HepG2 (cell line): ENCODE data around the gene GRB10. TPM values are rescaled to one million over a fixed set of nuclear protein-coding genes. Genes with fewer than 3 reads are reported as not detected.
A peak's percentile ranks its signal among the peaks of the same experiment; 100 is the strongest.

Source experiments
- ATAC-seq: fragments of 200-7000 bp; cut with Tn5 transposase; 3 replicates; pipeline ENCODE4 v1.9.1; 2020; ENCODE audit warnings: mild to moderate bottlenecking, moderate library complexity
- BruUV-seq: library from RNA; stranded (reverse); fragments of 400-500 nt; replicated peaks from 2 replicates; lab custom pipeline; 2021; lab: Mats Ljungman, UMichigan
- CTCF ChIA-PET: fragments of 300-600 bp; formaldehyde crosslinking; extraction: SDS; loops from one replicate; lab custom pipeline; 2021; ENCODE audit warnings: low total read pairs, inconsistent platforms, low intra/inter-chr PET ratio; lab: Yijun Ruan, JAX
- POLR2A ChIA-PET: fragments of 350-600 bp; sonication (Branson Sonifier 250); formaldehyde crosslinking; loops from one replicate; lab custom pipeline; 2020; ENCODE audit warnings: antibody characterized with exemption, inconsistent platforms; lab: Yijun Ruan, JAX
- DNase-seq: peaks from one replicate; pipeline ENCODE4 v3.0.0-alpha.2; 2015; ENCODE audit warnings: low spot score
- FAIRE-seq: peaks from 3 replicates; lab custom pipeline; 2011; peaks lifted over from hg19 to GRCh38; lab: Jason Lieb, UNC
- H2AFZ ChIP-seq: one replicate; pipeline ENCODE4 v1.6.1; 2011; ENCODE audit warnings: low read length, inconsistent platforms
- H3K27ac ChIP-seq: fragments of 300-600 bp; 3 replicates; pipeline ENCODE4 v1.8.0; 2011; ENCODE audit warnings: mixed run types, mild to moderate bottlenecking, mixed read lengths, low read length, inconsistent platforms; ENCODE audit not compliant: insufficient read depth; ENCODE audit errors: extremely low read length
- H3K27me3 ChIP-seq, 2 experiments: fragments of 200-600 bp in 1 of 2; 2 replicates in 1 of 2; 3 replicates in 1 of 2; pipeline versions ENCODE4 v1.6.0 to v1.8.0; 2011; ENCODE audit warnings: low read length in 2 of 2, mild to moderate bottlenecking in 2 of 2, moderate library complexity in 2 of 2, inconsistent platforms in 1 of 2; ENCODE audit not compliant: insufficient read depth in 2 of 2, control insufficient read depth in 1 of 2
- H3K36me3 ChIP-seq, 2 experiments: fragments of 200-600 bp in 1 of 2; replicated peaks in 1 of 2; 2 replicates in 1 of 2; 3 replicates in 1 of 2; pipeline versions ENCODE4 v1.5.1 to v1.8.0; 2011; ENCODE audit warnings: low read length in 2 of 2, inconsistent platforms in 1 of 2; ENCODE audit not compliant: insufficient read depth in 2 of 2, control insufficient read depth in 1 of 2
- H3K4me1 ChIP-seq: 2 replicates; pipeline ENCODE4 v1.5.1; 2012; ENCODE audit warnings: low read length, inconsistent platforms; ENCODE audit not compliant: insufficient read depth
- H3K4me2 ChIP-seq: 2 replicates; pipeline ENCODE4 v1.6.0; 2011; ENCODE audit warnings: low read depth, low read length, inconsistent platforms
- H3K4me3 ChIP-seq, 3 experiments: fragments of 200-600 bp in 1 of 3; sonication (generic), shearing (Covaris generic) in 1 of 3; replicated peaks in 1 of 3; 2 replicates each; pipeline ENCODE4 v1.5.1; 2011 to 2016; ENCODE audit warnings: low read length in 3 of 3, inconsistent platforms in 2 of 3, low read depth in 2 of 3, mild to moderate bottlenecking in 2 of 3, control low read depth in 1 of 3, mixed read lengths in 1 of 3; ENCODE audit not compliant: insufficient read depth in 1 of 3
- H3K79me2 ChIP-seq: one replicate; pipeline ENCODE4 v1.6.1; 2011; ENCODE audit warnings: low read length, inconsistent platforms; ENCODE audit not compliant: insufficient read depth
- H3K9ac ChIP-seq: 2 replicates; pipeline ENCODE4 v1.6.0; 2011; ENCODE audit warnings: mild to moderate bottlenecking, low read depth, low read length, inconsistent platforms; ENCODE audit not compliant: insufficient read depth
- H3K9me3 ChIP-seq: 2 replicates; pipeline ENCODE4 v1.5.1; 2012; ENCODE audit warnings: mild to moderate bottlenecking, low read length
- H4K20me1 ChIP-seq: 2 replicates; pipeline ENCODE4 v1.6.0; 2011; ENCODE audit warnings: inconsistent platforms, mild to moderate bottlenecking, low read length, moderate library complexity; ENCODE audit not compliant: insufficient read depth
- CAMTA2 ChIP-seq: sonication (generic); formaldehyde crosslinking; IDR thresholded peaks from 2 replicates; pipeline ENCODE4 v1.4.0; 2020; ENCODE audit warnings: mild to moderate bottlenecking, missing genetic modification reagents, borderline replicate concordance
- CEBPG ChIP-seq: IDR thresholded peaks from 2 replicates; pipeline ENCODE4 v1.6.1; 2016
- FOSL2 ChIP-seq: sonication (generic); formaldehyde crosslinking; IDR thresholded peaks from 2 replicates; pipeline ENCODE4 v1.4.0; 2020; ENCODE audit warnings: missing genetic modification reagents
- MIXL1 ChIP-seq: IDR thresholded peaks from 2 replicates; pipeline ENCODE4 v1.6.1; 2016
- NFE2 ChIP-seq: sonication (generic); formaldehyde crosslinking; IDR thresholded peaks from 2 replicates; pipeline ENCODE4 v1.4.0; 2020; ENCODE audit warnings: missing genetic modification reagents
- NONO ChIP-seq, 2 experiments: fragments of 450-650 bp in 1 of 2; sonication (generic) in 1 of 2; formaldehyde crosslinking in 1 of 2; IDR thresholded peaks in 1 of 2; conservative IDR thresholded peaks in 1 of 2; 2 replicates each; pipeline versions ENCODE4 v1.6.1 to v1.8.0; 2017 to 2022; ENCODE audit warnings: mild to moderate bottlenecking in 1 of 2, missing genetic modification reagents in 1 of 2, moderate library complexity in 1 of 2
- NR2C2 ChIP-seq: sonication (generic); formaldehyde crosslinking; IDR thresholded peaks from 2 replicates; pipeline ENCODE4 v1.4.0; 2020; ENCODE audit warnings: missing genetic modification reagents, mild to moderate bottlenecking, moderate library complexity, borderline replicate concordance
- PLRG1 ChIP-seq: fragments of 450-650 bp; conservative IDR thresholded peaks from 2 replicates; pipeline ENCODE4 v1.6.1; 2016
- RARG ChIP-seq: sonication (generic); formaldehyde crosslinking; IDR thresholded peaks from 2 replicates; pipeline ENCODE4 v1.4.0; 2020; ENCODE audit warnings: low read depth, mild to moderate bottlenecking, missing genetic modification reagents
- SALL2 ChIP-seq: sonication (generic); formaldehyde crosslinking; IDR thresholded peaks from 2 replicates; pipeline ENCODE4 v1.8.1; 2023; ENCODE audit warnings: mild to moderate bottlenecking, missing genetic modification reagents, inconsistent platforms
- SP4 ChIP-seq: sonication (generic); formaldehyde crosslinking; IDR thresholded peaks from 2 replicates; pipeline ENCODE4 v1.8.1; 2023; ENCODE audit warnings: mild to moderate bottlenecking, missing genetic modification reagents
- TCF7 ChIP-seq: sonication (generic); IDR thresholded peaks from 2 replicates; pipeline ENCODE4 v1.6.1; 2016; ENCODE audit warnings: antibody characterized with exemption, low read depth
- TGIF2 ChIP-seq: IDR thresholded peaks from 2 replicates; pipeline ENCODE4 v1.6.1; 2016; ENCODE audit warnings: control low read depth, missing compliant biosample characterization
- ZMYM2 ChIP-seq: sonication (generic); formaldehyde crosslinking; IDR thresholded peaks from 2 replicates; pipeline ENCODE4 v1.8.0; 2022; ENCODE audit warnings: mild to moderate bottlenecking, missing genetic modification reagents
- ZNF263 ChIP-seq: sonication (generic); formaldehyde crosslinking; IDR thresholded peaks from 2 replicates; pipeline ENCODE4 v1.4.0; 2020; ENCODE audit warnings: missing genetic modification reagents
- ZNF280B ChIP-seq: sonication (generic); formaldehyde crosslinking; IDR thresholded peaks from 2 replicates; pipeline ENCODE4 v1.5.0; 2020; ENCODE audit warnings: missing genetic modification reagents, mild to moderate bottlenecking, borderline replicate concordance
- ZNF33B ChIP-seq: sonication (generic); formaldehyde crosslinking; IDR thresholded peaks from 2 replicates; pipeline ENCODE4 v1.5.1; 2020; ENCODE audit warnings: mild to moderate bottlenecking, missing genetic modification reagents
- ZNF512 ChIP-seq: sonication (generic); formaldehyde crosslinking; IDR thresholded peaks from 2 replicates; pipeline ENCODE4 v1.4.0; 2020; ENCODE audit warnings: mild to moderate bottlenecking, missing genetic modification reagents
- ZSCAN29 ChIP-seq: sonication (generic); formaldehyde crosslinking; conservative IDR thresholded peaks from 2 replicates; pipeline ENCODE4 v1.4.0; 2020; ENCODE audit warnings: mild to moderate bottlenecking, missing genetic modification reagents
- ZSCAN30 ChIP-seq: sonication (generic); formaldehyde crosslinking; IDR thresholded peaks from 2 replicates; pipeline ENCODE4 v1.5.0; 2020; ENCODE audit warnings: mild to moderate bottlenecking, missing genetic modification reagents
- ZUFSP ChIP-seq: sonication (generic); formaldehyde crosslinking; IDR thresholded peaks from 2 replicates; pipeline ENCODE4 v1.9.0; 2021; ENCODE audit warnings: missing genetic modification reagents, mild to moderate bottlenecking, borderline replicate concordance
- WGBS: methylation state at CpG from one replicate; pipeline ENCODE4 v1.1.6; 2017; ENCODE audit warnings: low lambda C conversion rate; 5-methylcytosine and 5-hydroxymethylcytosine counted together
- in situ Hi-C: cut with HindIII; loops from 2 replicates; pipeline ENCODE4 v1.10.0; 2017; ENCODE audit warnings: low pct_unique_long_range_greater_than_20kb; ENCODE audit not compliant: extremely low pct_ligation_motif_present
- intact Hi-C: fragments of 100-400 bp; cut with micrococcal nuclease; formaldehyde crosslinking; loops from one replicate; pipeline ENCODE4 v1.10.0; 2022; ENCODE audit not compliant: unreplicated experiment
- polyA plus RNA-seq, 8 experiments: library from polyadenylated mRNA; depleted of rRNA in 3 of 8; stranded (reverse) in 7 of 8; unstranded in 1 of 8; fragments of >200 nt; fragmentation: Illumina TruSeq in 4 of 8; extraction: Trizol in 4 of 8; gene quantifications; 2 replicates each; pipeline versions ENCODE4 v1.2.1 to v1.2.3, GENCODE V29; 2011 to 2016; ENCODE audit warnings: low read depth in 4 of 8, missing spikeins in 1 of 8, mixed read lengths in 1 of 8; ENCODE audit not compliant: insufficient read depth in 1 of 8
- total RNA-seq, 5 experiments: library from RNA; depleted of rRNA; stranded (reverse); fragments of >200 nt; fragmentation: Illumina TruSeq; extraction: Trizol; gene quantifications; 2 replicates each; pipeline ENCODE4 v1.2.3, GENCODE V29; 2016; ENCODE audit warnings: low read depth in 1 of 5

The GRB10 gene
- total and polyA plus RNA-seq, 2 of the 13 experiments (the other 11 are each of a cell fraction or from before 2014, with no cell fraction given): 4.0 to 6.8 TPM

GRCh38 chr7:50724526-50725520, 57.9 kb downstream of the GRB10 start:
- Histone ChIP-seq H2AFZ (no peak overlapping the region), H4K20me1 (no peaks in the 10 kb centered on the region), H3K4me1 (peaks cover 8% of the 10 kb centered on the region; the same call in 1 of the 2 replicates), H3K27ac (no peak overlapping the region), H3K36me3 (no peaks in the 10 kb centered on the region), H3K9ac (no peak overlapping the region), H3K79me2 (no peaks in the 10 kb centered on the region), H3K4me2 (no peak overlapping the region), H3K4me3 (no peak overlapping the region), H3K9me3 (no peaks in the 10 kb centered on the region), H3K27me3 (no peaks in the 10 kb centered on the region)
- in situ Hi-C loops (no loop called here), intact Hi-C loops (no loop called here)
- POLR2A ChIA-PET: no interaction called here
- ATAC-seq: peak; percentile 38; the same call in 1 of the 3 replicates
- CTCF ChIA-PET: no interaction called here
- no peak for FAIRE-seq
- no peak for DNase-seq
- 83% methylated on average over 18 of the region's 18 CpGs for WGBS
- no TSS peak for BruUV-seq
- TF ChIP-seq ZMYM2 (no peak), TGIF2 (CRISPR knock-in tag) (no peak), FOSL2 (CRISPR knock-in tag) (peak; percentile 35; the same call in 1 of the 2 replicates), NFE2 (no peak), NR2C2 (no peak), SP4 (CRISPR knock-in tag) (no peak), MIXL1 (no peak), SALL2 (no peak), ZSCAN30 (CRISPR knock-in tag) (no peak), NONO (IDR thresholded peaks at IDR 0.05) (no peak), NONO (CRISPR knock-in tag; conservative IDR thresholded peaks at IDR 0.05) (no peak), PLRG1 (no peak), TCF7 (0 out of 2 replicates have a peak, but pooled peaks have one; percentile 11), ZNF33B (CRISPR knock-in tag) (no peak), CAMTA2 (CRISPR knock-in tag) (no peak), ZUFSP (CRISPR knock-in tag) (no peak), ZNF263 (0 out of 2 replicates have a peak, but pooled peaks have one; percentile 35), ZSCAN29 (CRISPR knock-in tag) (no peak), CEBPG (CRISPR knock-in tag) (no peak), ZNF512 (CRISPR knock-in tag) (no peak), ZNF280B (CRISPR knock-in tag) (no peak), RARG (no peak)
